Muscle of back (tissue), 11 donors: ENCODE measurements around the gene TAPBPL. TPM values are rescaled to one million over a fixed set of nuclear protein-coding genes. Genes with fewer than 3 reads are reported as not detected.
"Not testable (repeated sequence)": the region's sequence is repeated elsewhere in the genome, so short reads cannot be mapped to it uniquely, and the experiment has no call there.

Experiments
- DNase-seq, 3 donors: peaks; one replicate each; pipeline versions ENCODE4 v3.0.0 to v3.0.0-alpha.2; 2013
- polyA plus RNA-seq, 10 donors: library from polyadenylated mRNA; unstranded; fragments of 120-200 nt; gene quantifications; one replicate each; pipeline ENCODE4 v1.2.1, GENCODE V29; 2013; ENCODE audit not compliant: insufficient read length in 10 of 10

TAPBPL gene
- polyA plus RNA-seq, 10 donors, result 5.4 to 11.6 (median 9.0) TPM

GRCh38 chr12:6488240-6488639 lies 36.4 kb downstream of the TAPBPL start:
- no peak for DNase-seq

GRCh38 chr12:6489449-6489848 lies 37.6 kb downstream of the TAPBPL start:
- no peak for DNase-seq

GRCh38 chr12:6490673-6491072 lies 38.8 kb downstream of the TAPBPL start:
- DNase-seq, result not testable (repeated sequence)

GRCh38 chr12:6492838-6493496 lies 41.1 kb downstream of the TAPBPL start, which contains the start of gene MRPL51:
TSS of gene MRPL51 (minus strand) at chr12:6493262. CDS start at chr12:6493136, 126 bp downstream.
- peak; percentile 96 to 97 (median 96) for DNase-seq

GRCh38 chr12:6493497-6494257 lies 41.8 kb downstream of the TAPBPL start, which contains the start of gene NCAPD2:
TSS of gene NCAPD2 (plus strand) at chr12:6494102. CDS start at chr12:6495099, 997 bp downstream.
- DNase-seq, result peak; percentile 95 to 98 (median 96)

- DNase-seq, result no peak
Observed at GRCh38 chr12:6494258-6494743, 42.5 kb downstream of the TAPBPL start.

GRCh38 chr12:6494968-6495367 lies 43.1 kb downstream of the TAPBPL start:
- no peak for DNase-seq

GRCh38 chr12:6497291-6497690 lies 45.4 kb downstream of the TAPBPL start:
- not testable (repeated sequence) for DNase-seq

GRCh38 chr12:6500466-6500865 lies 48.6 kb downstream of the TAPBPL start:
- DNase-seq, result no peak

GRCh38 chr12:6507102-6507998 lies 55.5 kb downstream of the TAPBPL start:
- DNase-seq, result no peak

- DNase-seq, result no peak
Observed at GRCh38 chr12:6508087-6508486, 56.2 kb downstream of the TAPBPL start.

Other genes with a start within 250 kb of the TAPBPL start
- gene PLEKHG6, start 141.4 kb upstream of the TAPBPL start, polyA plus RNA-seq, result 1 to 10 TPM in 4 of 10 donors, under 1 TPM in 6; 0.10 to 2.5 (median 0.88) TPM
- gene TNFRSF1A, start 110.0 kb upstream of the TAPBPL start, polyA plus RNA-seq, result 10 to 100 TPM; 55.2 to 91.6 (median 67.5) TPM
- gene SCNN1A, start 76.5 kb upstream of the TAPBPL start, polyA plus RNA-seq, result 1 to 10 TPM in 1 of 10 donors, under 1 TPM in 5, not detected in 4; 0.36 to 1.2 (median 0.40) TPM
- gene LTBR, start 67.9 kb upstream of the TAPBPL start, polyA plus RNA-seq, result 10 to 100 TPM; 28.5 to 44.4 (median 35.7) TPM
- 1 to 10 TPM in 4 of 10 donors, under 1 TPM in 6; 0.34 to 5.9 (median 0.86) TPM for gene CD27, start 7.1 kb upstream of the TAPBPL start, polyA plus RNA-seq
- gene VAMP1, start 18.6 kb downstream of the TAPBPL start, polyA plus RNA-seq, result 10 to 100 TPM in 4 of 10 donors, 1 to 10 TPM in 6; 6.6 to 18.1 (median 9.0) TPM
- 100 to 1,000 TPM; 117 to 156 (median 137) TPM for gene MRPL51, start 41.2 kb downstream of the TAPBPL start, polyA plus RNA-seq
- 10 to 100 TPM; 28.4 to 52.4 (median 37.9) TPM for gene NCAPD2, start 42.1 kb downstream of the TAPBPL start, polyA plus RNA-seq
- 1,000 to 10,000 TPM; 2,765 to 4,884 (median 4,736) TPM for gene GAPDH, start 82.5 kb downstream of the TAPBPL start, polyA plus RNA-seq
- 10 to 100 TPM; 19.8 to 37.0 (median 30.3) TPM for gene IFFO1, start 104.0 kb downstream of the TAPBPL start, polyA plus RNA-seq
- gene NOP2, start 116.2 kb downstream of the TAPBPL start, polyA plus RNA-seq, result 10 to 100 TPM; 18.6 to 26.9 (median 23.8) TPM
- gene CHD4, start 155.3 kb downstream of the TAPBPL start, polyA plus RNA-seq, result 100 to 1,000 TPM; 125 to 170 (median 147) TPM
- gene LPAR5, start 183.9 kb downstream of the TAPBPL start, polyA plus RNA-seq, result 1 to 10 TPM in 9 of 10 donors, under 1 TPM in 1; 0.99 to 2.3 (median 1.5) TPM
- gene ACRBP, start 195.4 kb downstream of the TAPBPL start, polyA plus RNA-seq, result 1 to 10 TPM; 2.1 to 3.8 (median 2.5) TPM
- 10 to 100 TPM; 43.7 to 54.1 (median 48.9) TPM for gene ING4, start 211.1 kb downstream of the TAPBPL start, polyA plus RNA-seq
- gene ZNF384, start 237.3 kb downstream of the TAPBPL start, polyA plus RNA-seq, result 10 to 100 TPM; 40.6 to 62.3 (median 47.0) TPM
- 1 to 10 TPM; 2.6 to 7.0 (median 4.4) TPM for gene PIANP, start 248.8 kb downstream of the TAPBPL start, polyA plus RNA-seq